Ascending aorta (tissue), 2 donors: ENCODE results near the gene PAPPA. TPM values are rescaled to one million over a fixed set of nuclear protein-coding genes. Genes with fewer than 3 reads are reported as not detected.

Source experiments
- DNase-seq, 2 donors: peaks; one replicate each; pipeline ENCODE4 v3.0.0-alpha.2; 2019; ENCODE audit warnings: low spot score in 2 of 2
- H3K27ac ChIP-seq, 2 donors: fragments of 200-600 bp; sonication (generic); one replicate each; pipeline ENCODE4 v1.5.1; 2016 to 2017; ENCODE audit warnings: mild to moderate bottlenecking in 1 of 2
- H3K27me3 ChIP-seq: fragments of 200-600 bp; sonication (generic); one replicate; pipeline ENCODE4 v1.5.1; 2017
- H3K36me3 ChIP-seq, 2 donors: fragments of 200-600 bp; sonication (generic); one replicate each; pipeline ENCODE4 v1.5.1; 2016
- H3K4me1 ChIP-seq, 2 donors: fragments of 200-600 bp; sonication (generic); one replicate each; pipeline ENCODE4 v1.5.1; 2016 to 2017; ENCODE audit warnings: mild to moderate bottlenecking in 1 of 2
- H3K4me3 ChIP-seq, 2 donors: fragments of 200-600 bp; sonication (generic); one replicate each; pipeline ENCODE4 v1.5.1; 2016 to 2017; ENCODE audit warnings: mild to moderate bottlenecking in 1 of 2
- H3K9me3 ChIP-seq, 2 donors: fragments of 200-600 bp; sonication (generic); one replicate each; pipeline ENCODE4 v1.5.1; 2016
- CTCF ChIP-seq, 3 experiments: fragments of 200-600 bp in 2 of 3; fragments of 450-650 bp in 1 of 3; sonication (generic) in 2 of 3; IDR thresholded peaks; one replicate each; pipeline ENCODE4 v1.5.1; 2016 to 2019; ENCODE audit warnings: antibody characterized with exemption in 3 of 3, mild to moderate bottlenecking in 1 of 3, moderate library complexity in 1 of 3
- intact Hi-C: fragments of 100-400 bp; cut with DNase I; formaldehyde crosslinking; loops from one replicate; pipeline ENCODE4 v1.15.1; 2023
- total RNA-seq: library from RNA; depleted of rRNA; stranded (reverse); fragments of >200 nt; gene quantifications from one replicate; pipeline ENCODE4 v1.1.0, GENCODE V29; 2016

PAPPA gene
- total RNA-seq, 1 donor from 2014 or later, result 6.0 TPM

- Histone ChIP-seq H3K36me3 (no peaks in the 10 kb centered on the region), H3K27me3 (no peaks in the 10 kb centered on the region), H3K4me3 (no peak overlapping the region), H3K27ac (no peak overlapping the region), H3K4me1 (no peaks in the 10 kb centered on the region), H3K9me3 (no peaks in the 10 kb centered on the region)
- no peak for DNase-seq
- intact Hi-C loops, result no loop called here
- TF ChIP-seq CTCF (IDR thresholded peaks at IDR 0.05), result no peak
Observed at GRCh38 chr9:116198344-116198743, 44.8 kb downstream of the PAPPA start.

DNA sequence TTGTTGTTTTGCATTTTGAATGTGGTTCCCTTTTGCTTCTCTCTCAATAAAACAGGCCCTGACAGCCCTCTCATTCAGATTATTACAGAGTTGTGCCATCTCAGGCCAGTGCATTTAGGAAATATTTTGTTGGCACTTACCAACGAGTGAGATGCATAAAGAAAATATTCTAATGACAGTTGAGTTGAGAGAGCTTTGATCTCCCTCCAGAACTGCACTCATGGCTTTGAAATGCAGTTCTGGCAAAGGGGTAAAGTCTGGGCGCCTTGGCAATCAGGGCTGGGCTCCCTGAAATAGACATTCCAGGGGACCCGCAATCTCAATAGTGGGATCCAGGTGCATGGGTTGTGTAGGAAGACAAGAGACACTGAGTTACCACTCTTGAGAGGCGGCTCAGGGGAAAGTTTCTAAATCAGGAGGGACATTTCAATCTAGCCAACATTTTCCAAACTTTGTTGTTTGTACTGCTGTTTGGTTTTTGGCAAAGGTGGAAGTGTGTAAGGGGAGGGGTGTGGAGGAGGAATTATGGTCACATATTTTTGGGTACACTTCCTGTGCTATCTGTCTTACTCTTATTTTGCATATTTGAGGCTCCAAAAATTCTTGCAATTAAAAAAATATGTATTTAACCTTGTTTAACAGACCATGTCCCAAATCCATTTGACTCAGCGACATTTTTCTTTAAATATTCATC lies 48.8 kb downstream of the PAPPA start:
- Histone ChIP-seq H3K9me3 (no peaks in the 10 kb centered on the region), H3K4me1 (no peaks in the 10 kb centered on the region), H3K4me3 (no peak overlapping the region), H3K36me3 (no peaks in the 10 kb centered on the region), H3K27ac (no peak overlapping the region), H3K27me3 (no peaks in the 10 kb centered on the region)
- no peak for DNase-seq
- no peak for TF ChIP-seq CTCF (IDR thresholded peaks at IDR 0.05)
- intact Hi-C loops, result no loop called here

GRCh38 chr9:116204252-116204882 lies 50.8 kb downstream of the PAPPA start:
- no peak for TF ChIP-seq CTCF (IDR thresholded peaks at IDR 0.05)
- Histone ChIP-seq H3K27me3 (no peaks in the 10 kb centered on the region), H3K4me3 (no peak overlapping the region), H3K27ac (no peak overlapping the region), H3K9me3 (no peaks in the 10 kb centered on the region), H3K36me3 (peaks cover 0 to 5% of the 10 kb centered on the region in 2 donors), H3K4me1 (no peaks in the 10 kb centered on the region)
- intact Hi-C loops, result no loop called here
- no peak for DNase-seq

- peaks cover 5 to 16% of the 10 kb centered on the region in 2 donors for H3K36me3 ChIP-seq
- H3K4me1 ChIP-seq, result no peaks in the 10 kb centered on the region
- H3K4me3 ChIP-seq, result no peak overlapping the region
- no peak for DNase-seq
- no peak for TF ChIP-seq CTCF (IDR thresholded peaks at IDR 0.05)
- no peak overlapping the region for H3K27ac ChIP-seq
- intact Hi-C loops, result no loop called here
- H3K9me3 ChIP-seq, result no peaks in the 10 kb centered on the region
- no peaks in the 10 kb centered on the region for H3K27me3 ChIP-seq
Observed at GRCh38 chr9:116207371-116208111, 54.0 kb downstream of the PAPPA start.

DNA sequence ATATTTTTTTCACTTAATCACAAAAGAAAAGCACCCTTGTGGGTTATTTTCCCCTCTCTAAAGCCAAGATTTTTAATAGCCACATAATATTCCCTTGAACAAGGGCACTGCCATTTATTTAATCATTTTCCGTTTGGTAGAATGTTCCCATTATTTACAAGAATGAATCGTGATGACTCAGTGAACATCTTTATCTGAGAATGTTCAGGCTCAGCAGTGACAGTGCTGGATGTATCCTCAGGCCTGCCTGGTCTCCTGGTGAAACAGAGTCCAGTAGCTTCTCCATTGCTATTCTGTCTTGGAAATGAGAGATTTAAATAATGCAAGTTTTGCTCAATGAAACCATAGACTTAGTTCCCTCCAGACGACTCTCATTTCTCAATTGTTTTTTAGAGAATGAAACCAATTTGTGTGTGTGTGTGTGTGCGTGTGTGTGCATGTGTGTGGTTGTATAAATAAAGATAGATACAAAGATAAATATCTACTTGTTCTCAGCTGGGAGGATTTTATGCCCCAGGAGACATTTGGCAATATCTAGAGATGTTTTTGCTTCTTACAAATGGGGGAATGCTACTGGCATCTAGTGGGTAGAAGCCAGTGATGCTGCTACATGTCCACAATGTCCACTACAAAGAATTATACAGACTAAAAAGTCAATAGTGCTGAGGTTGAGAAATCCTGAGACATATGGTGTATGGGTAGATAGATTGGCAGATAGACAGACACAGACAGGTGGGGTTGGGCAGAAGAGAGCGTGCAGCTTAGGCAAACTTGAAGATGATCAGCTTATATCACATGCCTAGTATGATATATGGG lies 55.0 kb downstream of the PAPPA start:
- intact Hi-C loops, result no loop called here
- Histone ChIP-seq H3K36me3 (peaks cover 5 to 22% of the 10 kb centered on the region in 2 donors), H3K27ac (no peak overlapping the region), H3K4me3 (no peak overlapping the region), H3K27me3 (no peaks in the 10 kb centered on the region), H3K4me1 (no peaks in the 10 kb centered on the region), H3K9me3 (no peaks in the 10 kb centered on the region)
- TF ChIP-seq CTCF (IDR thresholded peaks at IDR 0.05), result no peak
- DNase-seq, result no peak
